AG09319 (cell line): Measurements from ENCODE around the gene SIPA1L3.
A peak's percentile ranks its signal among the peaks of the same experiment; 100 is the strongest.

Source experiments
- DNase-seq: peaks from one replicate; pipeline ENCODE4 v3.0.0-alpha.2; 2010; ENCODE audit warnings: low read depth; ENCODE audit errors: extremely low read depth
- TF ChIP-seq, protein P1 (sequence below): IDR thresholded peaks from 2 replicates; pipeline ENCODE4 v1.5.1; 2011; ENCODE audit warnings: low read depth, mild to moderate bottlenecking, inconsistent platforms, low read length, moderate library complexity

The SIPA1L3 gene

DNA sequence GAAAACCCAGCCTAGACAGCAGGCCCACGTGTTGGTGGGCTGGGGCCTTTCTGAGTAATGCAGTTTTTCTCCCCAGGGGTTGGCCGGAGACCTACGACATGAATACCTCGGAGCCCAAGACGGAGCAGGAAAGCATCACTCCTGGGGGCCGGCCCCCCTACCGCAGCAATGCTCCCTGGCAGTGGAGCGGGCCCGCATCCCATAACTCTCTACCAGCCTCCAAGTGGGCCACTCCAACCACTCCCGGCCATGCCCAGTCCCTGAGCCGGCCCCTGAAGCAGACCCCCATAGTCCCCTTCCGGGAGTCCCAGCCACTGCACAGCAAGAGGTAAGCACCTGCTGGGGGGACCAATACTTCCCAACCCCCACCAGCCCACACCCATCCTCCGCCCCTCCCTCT, 234.1 kb downstream of the SIPA1L3 start:
- DNase-seq, result no peak
- TF ChIP-seq, protein P1, sequence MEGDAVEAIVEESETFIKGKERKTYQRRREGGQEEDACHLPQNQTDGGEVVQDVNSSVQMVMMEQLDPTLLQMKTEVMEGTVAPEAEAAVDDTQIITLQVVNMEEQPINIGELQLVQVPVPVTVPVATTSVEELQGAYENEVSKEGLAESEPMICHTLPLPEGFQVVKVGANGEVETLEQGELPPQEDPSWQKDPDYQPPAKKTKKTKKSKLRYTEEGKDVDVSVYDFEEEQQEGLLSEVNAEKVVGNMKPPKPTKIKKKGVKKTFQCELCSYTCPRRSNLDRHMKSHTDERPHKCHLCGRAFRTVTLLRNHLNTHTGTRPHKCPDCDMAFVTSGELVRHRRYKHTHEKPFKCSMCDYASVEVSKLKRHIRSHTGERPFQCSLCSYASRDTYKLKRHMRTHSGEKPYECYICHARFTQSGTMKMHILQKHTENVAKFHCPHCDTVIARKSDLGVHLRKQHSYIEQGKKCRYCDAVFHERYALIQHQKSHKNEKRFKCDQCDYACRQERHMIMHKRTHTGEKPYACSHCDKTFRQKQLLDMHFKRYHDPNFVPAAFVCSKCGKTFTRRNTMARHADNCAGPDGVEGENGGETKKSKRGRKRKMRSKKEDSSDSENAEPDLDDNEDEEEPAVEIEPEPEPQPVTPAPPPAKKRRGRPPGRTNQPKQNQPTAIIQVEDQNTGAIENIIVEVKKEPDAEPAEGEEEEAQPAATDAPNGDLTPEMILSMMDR, result no peak

DNA sequence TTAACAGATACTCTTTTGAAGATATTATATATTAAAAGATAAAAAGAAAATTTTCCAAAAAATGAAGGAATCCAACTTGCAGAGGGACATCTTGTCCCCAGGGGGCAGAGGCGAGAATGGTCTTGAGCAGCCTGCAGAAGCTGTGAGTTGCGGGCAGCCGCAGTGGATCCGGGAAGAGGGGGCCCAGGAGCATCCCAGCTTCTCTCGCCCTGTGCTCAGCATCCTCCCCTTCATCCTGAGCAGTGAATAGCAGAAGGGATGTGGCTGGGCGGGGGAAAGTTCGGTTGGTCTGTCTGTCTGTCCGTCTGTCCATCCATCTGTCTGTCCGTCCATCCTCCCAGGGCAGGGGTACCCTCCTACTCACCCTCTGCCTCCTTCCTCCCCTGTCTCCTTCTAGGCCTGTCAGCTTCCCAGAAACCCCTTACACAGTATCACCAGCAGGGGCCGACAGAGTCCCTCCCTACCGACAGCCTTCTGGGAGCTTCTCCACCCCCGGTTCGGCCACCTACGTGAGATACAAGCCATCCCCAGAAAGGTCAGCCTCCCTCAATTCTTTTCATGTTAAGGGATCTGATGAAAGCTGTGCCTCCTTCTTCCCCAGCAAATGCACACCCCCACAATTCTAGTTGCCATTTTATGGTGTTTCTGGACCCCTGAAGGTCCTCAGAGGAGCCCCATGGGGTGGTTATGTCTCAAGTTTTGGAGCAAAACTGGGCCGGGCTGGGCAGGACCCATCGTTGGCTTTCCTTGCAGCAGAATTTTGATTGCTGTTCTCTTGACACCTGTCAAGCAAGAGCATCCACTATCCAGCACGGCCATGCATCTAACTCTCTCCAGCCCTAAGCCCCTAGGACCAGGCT, 235.4 kb downstream of the SIPA1L3 start:
- DNase-seq, result no peak
- TF ChIP-seq, protein P1, result peak; percentile 79

DNA sequence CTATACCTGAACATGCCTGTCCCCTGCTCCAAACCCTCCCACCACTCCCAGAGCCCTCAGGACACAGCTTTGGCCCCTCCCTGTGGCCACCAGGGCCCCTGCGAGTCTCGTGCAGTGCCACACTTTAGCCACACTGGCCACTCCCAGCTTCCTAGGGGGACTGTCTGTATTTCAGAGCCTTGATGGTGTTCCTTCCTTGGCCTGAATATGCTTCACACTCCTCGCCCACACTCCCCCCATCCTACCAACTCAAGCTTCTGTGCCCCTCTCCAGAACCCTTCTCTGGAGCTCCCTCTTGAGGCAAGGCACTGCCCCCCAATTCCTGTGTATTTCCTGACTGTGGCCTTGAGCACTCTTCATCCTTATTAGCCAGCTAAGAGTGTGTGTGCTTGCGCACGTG, 236.8 kb downstream of the SIPA1L3 start:
- TF ChIP-seq, protein P1, result peak; percentile 16
- no peak for DNase-seq

DNA sequence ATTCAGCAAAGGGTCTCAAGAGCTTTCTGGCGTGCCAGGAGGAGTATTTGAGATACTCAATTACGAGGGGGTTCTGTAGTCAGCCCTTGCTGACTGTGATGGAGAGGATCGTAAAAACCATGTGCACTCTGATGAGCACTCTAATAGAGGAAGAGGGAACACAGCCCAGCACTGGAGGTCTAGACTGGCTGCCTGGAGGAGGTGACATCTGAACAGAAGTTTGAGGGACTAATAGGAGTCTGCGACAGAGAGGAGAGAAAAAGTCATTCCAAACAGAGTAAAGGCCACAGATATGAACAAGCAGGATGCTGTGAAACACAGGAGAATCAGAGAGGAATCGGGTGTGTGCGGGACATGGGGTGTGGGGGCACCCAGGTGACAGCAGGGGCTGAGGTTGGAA, 237.7 kb downstream of the SIPA1L3 start:
- TF ChIP-seq, protein P1, result no peak
- no peak for DNase-seq

DNA sequence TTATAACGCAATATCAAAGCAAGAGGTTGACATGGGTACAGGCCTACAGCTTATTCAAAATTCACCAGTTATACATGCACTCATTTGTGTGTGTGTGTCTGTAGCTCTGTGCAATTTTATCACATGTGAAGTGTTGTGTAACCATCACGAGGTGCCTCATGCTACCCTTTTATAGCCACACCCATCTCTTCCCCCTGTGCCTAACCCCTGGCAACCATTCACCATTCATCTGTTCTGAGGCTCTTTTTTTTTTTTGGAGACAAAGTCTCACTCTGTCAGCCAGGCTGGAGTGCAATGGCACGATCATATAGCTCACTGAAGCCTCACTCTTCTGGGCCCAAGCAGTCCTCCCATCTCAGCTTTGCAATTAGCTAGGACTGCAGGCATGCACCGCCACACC, 238.6 kb downstream of the SIPA1L3 start:
- no peak for DNase-seq
- TF ChIP-seq, protein P1, result no peak

DNA sequence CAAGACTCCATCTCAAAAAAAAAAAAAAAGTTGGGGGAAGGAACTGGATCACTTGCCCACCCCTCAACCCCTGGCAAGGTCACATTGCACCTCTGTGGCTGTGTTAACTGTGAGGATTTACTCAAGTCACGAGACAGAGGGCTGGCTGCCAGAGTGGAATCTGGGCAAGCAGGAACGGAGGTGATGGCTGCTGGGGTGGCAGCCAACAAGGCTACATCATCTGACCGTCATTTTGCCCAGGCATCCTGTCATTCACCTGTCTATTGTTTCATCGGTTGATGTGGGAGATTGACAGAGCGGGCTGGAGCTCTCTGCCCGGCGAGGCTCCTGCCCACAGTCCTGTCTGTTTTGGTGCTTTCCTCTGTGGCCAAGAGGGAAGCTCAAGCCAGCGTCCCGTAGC, 241.3 kb downstream of the SIPA1L3 start:
- DNase-seq, result no peak
- TF ChIP-seq, protein P1, result no peak

DNA sequence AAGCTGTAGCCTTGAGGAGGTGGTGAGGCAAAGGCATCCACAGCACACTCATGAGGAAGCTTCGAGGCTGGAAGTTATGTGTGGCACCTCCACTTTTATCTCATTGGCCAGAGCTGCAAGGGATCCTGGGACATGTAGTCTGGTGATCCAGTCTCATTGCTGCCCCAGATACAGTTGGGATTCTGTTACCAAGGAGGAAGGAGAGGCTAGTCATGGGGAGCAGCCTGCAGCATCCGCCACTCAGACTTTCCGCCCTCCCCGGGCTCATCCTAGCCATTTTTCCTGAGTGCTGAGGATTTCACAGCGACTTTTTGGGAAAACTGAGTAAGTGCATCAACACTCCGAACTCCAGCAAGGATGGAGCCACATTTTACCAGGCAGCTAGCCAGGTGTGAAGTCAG, 242.7 kb downstream of the SIPA1L3 start:
- no peak for DNase-seq
- TF ChIP-seq, protein P1, result no peak
